ENCODE measurements around the gene PRR36.

The PRR36 gene

GRCh38 chr19:7846155-7846646, 28.0 kb downstream of the PRR36 start:
- no peak for DNase-seq (ENCODE audit: low read depth, low spot score)

GRCh38 chr19:7845390-7846154, 28.6 kb downstream of the PRR36 start:
- no peak for DNase-seq (ENCODE audit: low read depth, low spot score)

GRCh38 chr19:7844951-7845350, 29.2 kb downstream of the PRR36 start:
- no peak for DNase-seq (ENCODE audit: low read depth, low spot score)

- no peak for DNase-seq (ENCODE audit: low read depth, low spot score)
Measured at GRCh38 chr19:7844405-7844804, 29.8 kb downstream of the PRR36 start.

GRCh38 chr19:7843521-7843920, 30.7 kb downstream of the PRR36 start:
- DNase-seq (ENCODE audit: low read depth, low spot score) = no peak

- no peak for DNase-seq (ENCODE audit: low read depth, low spot score)
Measured at GRCh38 chr19:7842661-7843294, 31.4 kb downstream of the PRR36 start.

GRCh38 chr19:7841751-7842660, 32.2 kb downstream of the PRR36 start:
- DNase-seq (ENCODE audit: low read depth, low spot score) = no peak

- DNase-seq (ENCODE audit: low read depth, low spot score) = no peak
Measured at GRCh38 chr19:7840629-7841028, 33.6 kb downstream of the PRR36 start.

GRCh38 chr19:7839476-7839875, 34.7 kb downstream of the PRR36 start:
- no peak for DNase-seq (ENCODE audit: low read depth, low spot score)

- peak; percentile 26 for DNase-seq (ENCODE audit: low read depth, low spot score)
Measured at GRCh38 chr19:7833225-7834099, 40.7 kb downstream of the PRR36 start.

GRCh38 chr19:7832781-7833180, 41.4 kb downstream of the PRR36 start:
- DNase-seq (ENCODE audit: low read depth, low spot score) = no peak

- no peak for DNase-seq (ENCODE audit: low read depth, low spot score)
Measured at GRCh38 chr19:7832009-7832408, 42.2 kb downstream of the PRR36 start.

GRCh38 chr19:7831452-7831851, 42.7 kb downstream of the PRR36 start:
- peak; percentile 58 for DNase-seq (ENCODE audit: low read depth, low spot score)

GRCh38 chr19:7830823-7831222, 43.4 kb downstream of the PRR36 start:
- DNase-seq (ENCODE audit: low read depth, low spot score) = no peak

GRCh38 chr19:7830272-7830771, 43.9 kb downstream of the PRR36 start:
- no peak for DNase-seq (ENCODE audit: low read depth, low spot score)

GRCh38 chr19:7829561-7830271, 44.5 kb downstream of the PRR36 start, which contains the start of gene EVI5L:
EVI5L (plus strand) TSS chr19:7830218; CDS start chr19:7846543, 16,325 bp downstream.
- peak; percentile 100 for DNase-seq (ENCODE audit: low read depth, low spot score)

- no peak for DNase-seq (ENCODE audit: low read depth, low spot score)
Measured at GRCh38 chr19:7829166-7829520, 45.0 kb downstream of the PRR36 start.

GRCh38 chr19:7823686-7824301, 50.4 kb downstream of the PRR36 start:
- no peak for DNase-seq (ENCODE audit: low read depth, low spot score)

GRCh38 chr19:7822910-7823515, 51.2 kb downstream of the PRR36 start:
- no peak for DNase-seq (ENCODE audit: low read depth, low spot score)
